NCI-H1694 treated with DMSO at 0.1 percent for 48 hours (cell line): ENCODE data around the gene NPC1L1.
A peak's percentile ranks its signal among the peaks of the same experiment; 100 is the strongest.

Experiments
- DNase-seq: peaks from one replicate; lab custom pipeline; 2025; lab: John Stamatoyannopoulos, UW

NPC1L1 gene, protein sequence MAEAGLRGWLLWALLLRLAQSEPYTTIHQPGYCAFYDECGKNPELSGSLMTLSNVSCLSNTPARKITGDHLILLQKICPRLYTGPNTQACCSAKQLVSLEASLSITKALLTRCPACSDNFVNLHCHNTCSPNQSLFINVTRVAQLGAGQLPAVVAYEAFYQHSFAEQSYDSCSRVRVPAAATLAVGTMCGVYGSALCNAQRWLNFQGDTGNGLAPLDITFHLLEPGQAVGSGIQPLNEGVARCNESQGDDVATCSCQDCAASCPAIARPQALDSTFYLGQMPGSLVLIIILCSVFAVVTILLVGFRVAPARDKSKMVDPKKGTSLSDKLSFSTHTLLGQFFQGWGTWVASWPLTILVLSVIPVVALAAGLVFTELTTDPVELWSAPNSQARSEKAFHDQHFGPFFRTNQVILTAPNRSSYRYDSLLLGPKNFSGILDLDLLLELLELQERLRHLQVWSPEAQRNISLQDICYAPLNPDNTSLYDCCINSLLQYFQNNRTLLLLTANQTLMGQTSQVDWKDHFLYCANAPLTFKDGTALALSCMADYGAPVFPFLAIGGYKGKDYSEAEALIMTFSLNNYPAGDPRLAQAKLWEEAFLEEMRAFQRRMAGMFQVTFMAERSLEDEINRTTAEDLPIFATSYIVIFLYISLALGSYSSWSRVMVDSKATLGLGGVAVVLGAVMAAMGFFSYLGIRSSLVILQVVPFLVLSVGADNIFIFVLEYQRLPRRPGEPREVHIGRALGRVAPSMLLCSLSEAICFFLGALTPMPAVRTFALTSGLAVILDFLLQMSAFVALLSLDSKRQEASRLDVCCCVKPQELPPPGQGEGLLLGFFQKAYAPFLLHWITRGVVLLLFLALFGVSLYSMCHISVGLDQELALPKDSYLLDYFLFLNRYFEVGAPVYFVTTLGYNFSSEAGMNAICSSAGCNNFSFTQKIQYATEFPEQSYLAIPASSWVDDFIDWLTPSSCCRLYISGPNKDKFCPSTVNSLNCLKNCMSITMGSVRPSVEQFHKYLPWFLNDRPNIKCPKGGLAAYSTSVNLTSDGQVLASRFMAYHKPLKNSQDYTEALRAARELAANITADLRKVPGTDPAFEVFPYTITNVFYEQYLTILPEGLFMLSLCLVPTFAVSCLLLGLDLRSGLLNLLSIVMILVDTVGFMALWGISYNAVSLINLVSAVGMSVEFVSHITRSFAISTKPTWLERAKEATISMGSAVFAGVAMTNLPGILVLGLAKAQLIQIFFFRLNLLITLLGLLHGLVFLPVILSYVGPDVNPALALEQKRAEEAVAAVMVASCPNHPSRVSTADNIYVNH (N-terminal part only)

GRCh38 chr7:44541028-44541869, at the start of gene NPC1L1:
Gene NPC1L1, minus strand, starts transcription at chr7:44541330. Its CDS starts 71 bp downstream, at chr7:44541259.
- DNase-seq: no peak

DNA sequence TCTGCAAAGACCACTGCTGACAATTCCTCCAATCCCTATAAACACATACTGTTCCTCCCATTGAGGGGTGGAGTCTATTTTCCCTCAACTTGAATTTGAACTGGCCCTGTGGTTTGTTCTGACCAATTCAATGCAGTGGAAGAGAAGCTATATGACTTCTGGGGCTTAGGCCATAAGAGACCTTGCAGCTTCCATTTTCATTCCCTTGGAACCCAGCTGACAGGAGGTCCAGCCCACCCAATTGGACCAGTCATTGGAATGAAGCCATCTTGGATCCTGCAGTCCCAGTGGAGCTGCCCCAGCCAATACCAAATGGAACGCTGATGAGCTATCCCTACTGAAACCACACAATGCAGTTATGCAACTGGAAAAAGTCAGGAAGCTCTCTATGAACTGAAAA, 49.8 kb upstream of the NPC1L1 start:
- DNase-seq: no peak

DNA sequence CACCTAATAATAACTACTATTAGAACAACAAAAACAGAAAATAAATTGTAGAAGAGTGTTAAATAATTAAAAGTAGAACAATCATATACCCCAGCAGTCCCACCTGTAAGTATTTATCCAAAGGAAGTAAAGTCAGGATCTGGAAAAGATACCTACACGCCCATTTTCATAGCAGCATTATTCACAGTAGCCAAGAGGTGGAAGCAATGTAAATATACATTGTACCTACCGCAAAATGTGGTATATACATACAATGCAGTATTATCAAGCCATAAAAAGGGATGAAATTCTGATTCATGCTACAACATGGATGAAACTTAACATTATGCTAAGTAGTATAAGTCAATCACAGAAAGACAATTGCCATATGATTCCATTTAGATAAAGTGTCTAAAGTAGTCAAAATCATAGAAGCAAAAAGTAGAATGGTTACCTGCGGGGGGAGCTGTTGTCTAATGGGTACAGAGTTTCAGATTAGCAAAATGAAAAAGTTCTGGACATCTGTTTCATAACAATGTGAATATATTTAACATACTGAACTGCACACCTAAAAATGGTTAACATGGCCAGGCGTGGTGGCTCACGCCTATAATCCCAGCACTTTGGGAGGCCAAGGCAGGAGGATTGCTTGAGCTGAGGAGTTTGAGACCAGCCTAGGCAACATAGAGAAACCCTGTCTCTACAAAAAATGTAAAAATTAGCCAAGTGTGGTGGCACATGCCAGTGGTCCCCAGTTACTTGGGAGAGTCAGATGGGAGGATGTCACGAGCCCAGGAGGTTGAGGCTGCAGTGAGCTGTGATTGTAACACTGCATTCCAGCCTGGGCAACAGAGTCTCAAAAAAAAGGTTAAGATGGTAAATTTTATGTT, 46.9 kb upstream of the NPC1L1 start:
- peak; percentile 79 for DNase-seq

DNA sequence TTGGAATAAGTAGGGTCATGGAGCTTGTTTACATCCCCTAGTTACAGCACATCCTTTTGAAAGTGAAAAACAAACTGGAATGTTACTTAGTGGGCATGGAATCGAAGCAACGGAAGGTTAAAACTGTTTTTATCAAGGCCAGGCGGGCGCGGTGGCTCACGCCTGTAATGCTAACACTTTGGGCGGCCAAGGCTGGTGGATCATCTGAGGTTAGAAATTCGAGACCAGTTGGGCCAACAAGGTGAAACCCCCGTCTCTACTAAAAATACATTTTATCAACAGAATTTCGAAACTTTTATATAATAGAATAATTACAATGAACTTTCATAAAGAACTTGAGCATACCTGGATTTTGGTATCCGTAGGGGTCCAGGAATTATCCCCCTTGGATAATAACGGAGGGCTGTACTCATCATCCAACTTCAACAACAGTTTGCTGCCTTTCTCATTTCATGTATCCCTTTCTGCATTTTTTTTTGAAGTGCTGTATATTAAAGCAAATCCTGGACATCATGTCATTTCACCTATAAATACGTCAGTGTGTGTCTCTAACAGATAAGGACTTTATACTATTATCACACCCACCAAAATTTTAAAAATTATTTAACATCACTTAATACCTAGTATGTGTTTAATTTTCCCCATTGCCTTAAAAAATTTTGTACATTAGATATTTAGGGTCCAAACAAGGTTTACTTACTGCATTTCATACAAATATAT, 42.2 kb upstream of the NPC1L1 start:
- no peak for DNase-seq

DNA sequence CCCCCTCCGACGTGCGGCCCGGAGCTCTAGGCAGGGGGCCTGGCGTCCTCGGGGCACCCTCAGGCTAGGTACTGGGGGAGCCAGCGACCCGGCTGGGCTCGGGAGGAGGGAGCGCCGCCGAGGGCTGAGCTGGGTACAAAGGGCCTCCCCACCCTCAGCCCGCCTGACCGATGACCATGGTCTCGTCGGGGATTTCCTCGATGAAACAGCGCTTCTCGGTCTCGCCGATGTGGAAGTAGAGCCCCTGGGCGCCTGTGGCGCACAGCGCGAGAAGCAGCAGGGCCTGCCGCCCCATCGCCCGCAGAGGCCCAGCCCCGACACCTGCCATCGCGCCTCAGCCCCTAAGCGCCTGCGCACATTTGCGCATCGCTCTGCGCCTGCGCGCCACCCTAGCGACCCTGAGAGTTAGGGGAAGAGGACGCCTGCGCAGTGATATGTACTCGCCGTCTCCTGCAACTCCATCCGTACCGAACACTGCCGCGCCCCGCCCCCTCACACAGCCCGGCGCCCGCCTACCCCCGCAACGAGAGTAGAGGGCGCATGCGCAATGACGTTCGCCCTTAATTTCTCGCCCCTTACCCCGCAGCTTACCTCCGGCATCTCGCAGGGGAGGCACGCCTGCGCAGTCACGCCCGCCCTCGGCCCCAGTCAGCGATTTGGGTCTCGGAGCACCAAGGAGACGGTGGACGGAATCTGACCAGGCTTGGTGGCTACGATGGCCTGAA, 40.9 kb upstream of the NPC1L1 start, which contains the start of gene TMED4:
Gene TMED4, minus strand, starts transcription at position 353 of the 725 bp plus-strand sequence. Its CDS starts 25 bp downstream, at position 328.
- DNase-seq: peak; percentile 99

GRCh38 chr7:44580945-44581878, 40.1 kb upstream of the NPC1L1 start:
- no peak for DNase-seq

GRCh38 chr7:44576228-44576627, 35.1 kb upstream of the NPC1L1 start:
- no peak for DNase-seq

GRCh38 chr7:44575054-44575453, 33.9 kb upstream of the NPC1L1 start:
- no peak for DNase-seq

DNA sequence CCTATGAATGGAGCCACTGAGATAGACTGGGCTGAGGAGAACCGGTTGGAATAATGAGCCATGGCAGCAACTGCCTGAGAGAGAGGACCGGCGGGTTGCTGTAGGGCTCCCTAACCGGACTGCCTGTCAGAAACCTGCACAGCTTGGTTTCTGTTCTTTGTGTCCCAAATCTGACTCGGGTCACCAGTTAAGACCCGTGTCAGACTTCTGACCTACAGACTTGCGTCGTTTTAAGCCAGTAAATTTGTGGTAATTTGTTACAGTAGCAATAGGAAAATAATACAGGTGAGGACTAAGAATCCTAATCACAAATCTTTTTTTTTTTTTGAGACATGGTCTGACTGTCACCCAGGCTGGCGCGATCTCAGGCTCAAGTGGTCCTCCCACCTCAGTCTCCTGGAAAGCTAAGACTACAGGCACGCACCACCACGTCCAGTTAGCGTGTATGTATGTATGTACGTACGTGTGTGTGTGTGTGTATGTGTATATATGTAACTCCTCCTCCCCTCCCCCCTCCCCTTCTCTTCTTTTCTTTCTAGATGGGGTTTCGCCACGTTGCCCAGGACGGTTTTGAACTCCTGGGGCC, 33.2 kb upstream of the NPC1L1 start:
- no peak for DNase-seq

DNA sequence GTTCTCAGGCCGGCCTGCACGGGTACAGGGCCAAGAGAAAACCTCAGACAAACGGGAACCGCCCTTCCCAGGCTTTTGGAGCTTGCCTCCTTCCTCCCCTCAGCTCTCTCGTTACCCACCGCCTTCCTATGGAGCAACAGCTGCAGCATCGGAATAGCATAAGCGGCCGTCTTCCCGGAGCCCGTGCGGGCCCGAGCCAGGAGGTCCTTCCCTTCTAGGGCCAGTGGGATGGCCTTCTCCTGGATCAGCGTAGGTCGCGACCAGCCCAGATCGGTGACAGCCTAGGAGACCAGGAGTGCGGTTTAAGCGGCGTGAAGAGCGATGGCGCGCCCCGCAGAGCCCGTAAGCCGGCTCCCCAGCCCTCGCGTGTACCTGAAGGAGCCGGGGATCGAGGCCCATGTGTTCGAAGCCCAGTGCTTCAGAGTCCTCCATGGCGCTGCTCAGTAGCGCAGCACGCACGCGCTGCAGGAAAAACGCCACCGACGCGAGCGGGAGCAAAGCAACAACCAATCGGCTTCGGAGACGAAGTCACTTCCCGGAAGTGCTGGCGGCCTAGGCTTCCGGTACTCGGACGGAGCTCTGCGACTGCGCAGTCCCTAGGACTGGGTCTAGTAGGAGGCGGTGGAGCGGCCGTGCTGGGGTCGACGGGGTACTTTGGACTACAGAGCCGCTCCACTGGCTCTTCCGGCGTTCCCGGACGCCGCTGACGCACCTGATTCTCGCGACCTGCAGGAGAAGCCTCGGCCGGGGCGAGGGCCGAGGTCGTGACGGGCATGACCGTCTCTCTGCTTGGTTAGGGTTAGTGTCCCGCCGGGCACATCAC, 32.5 kb upstream of the NPC1L1 start, which contains the start of gene DDX56:
Gene DDX56, minus strand, starts transcription at position 445 of the 823 bp plus-strand sequence. Its CDS starts 13 bp downstream, at position 432.
- peak; percentile 93 for DNase-seq

DNA sequence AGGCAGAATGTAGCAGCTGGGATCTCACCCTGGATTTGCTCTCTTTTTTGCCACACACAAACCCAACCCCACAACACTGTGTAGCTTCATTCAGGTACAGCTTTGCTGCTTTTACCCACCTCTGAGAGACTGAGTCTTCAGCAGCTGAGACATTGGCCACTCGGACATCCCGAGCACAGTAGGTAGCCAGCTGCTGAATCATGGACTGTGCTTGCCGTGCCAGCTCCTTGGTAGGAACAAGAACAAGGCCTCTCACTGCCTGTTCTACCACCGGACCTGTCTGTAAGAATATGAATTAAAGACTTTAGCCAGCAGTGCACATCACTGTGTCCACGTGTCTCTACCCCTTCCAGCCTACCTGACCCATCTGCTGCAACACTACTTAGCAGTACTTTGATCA, 31.6 kb upstream of the NPC1L1 start:
- no peak for DNase-seq

DNA sequence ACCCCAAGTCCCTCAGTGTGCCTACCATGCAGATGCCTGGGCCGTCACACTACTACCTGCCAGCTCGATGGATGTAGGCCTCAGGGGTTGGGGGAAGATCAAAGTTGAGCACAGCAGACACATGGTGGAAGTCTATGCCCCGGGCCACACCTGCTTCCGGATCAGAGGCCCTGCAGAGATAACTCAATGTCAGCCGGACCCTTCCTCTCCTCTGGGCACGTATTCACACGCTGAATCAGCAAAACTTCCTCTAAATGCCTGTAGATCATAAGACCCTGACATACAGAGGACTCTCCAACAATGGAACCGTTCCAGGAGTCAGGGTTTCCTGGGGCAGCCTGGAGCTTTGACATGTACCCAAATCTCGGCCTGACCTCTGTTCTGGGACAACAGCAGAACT, 28.8 kb upstream of the NPC1L1 start:
- no peak for DNase-seq

GRCh38 chr7:44568771-44569560, 27.8 kb upstream of the NPC1L1 start:
- DNase-seq: no peak

DNA sequence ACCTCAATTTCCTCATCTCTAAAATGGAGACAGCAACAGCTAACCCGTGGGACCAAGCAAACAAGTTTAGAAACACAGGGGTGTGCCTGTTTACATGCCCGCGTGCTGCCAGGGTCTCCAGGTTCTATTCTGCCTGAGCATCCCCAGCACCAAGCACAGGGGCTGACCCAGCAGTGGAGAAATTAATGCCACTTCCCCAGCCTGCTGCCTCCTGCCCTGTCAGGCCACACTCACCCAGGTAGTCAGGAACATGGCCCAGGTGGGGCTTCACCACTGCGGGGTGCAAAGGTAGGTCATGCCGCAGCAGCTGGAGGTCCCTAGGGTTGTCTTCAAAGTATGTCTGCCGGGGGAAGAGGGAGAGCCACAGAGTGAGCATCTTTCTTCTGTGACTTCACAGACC, 26.8 kb upstream of the NPC1L1 start:
- no peak for DNase-seq

GRCh38 chr7:44566680-44567079, 25.6 kb upstream of the NPC1L1 start:
- no peak for DNase-seq
